DND-41 (cell line): ENCODE measurements around the gene PIGC.

Source experiments
- EZH2 ChIP-seq: IDR thresholded peaks from 3 replicates; pipeline ENCODE4 v1.6.1; 2012; ENCODE audit warnings: borderline replicate concordance, low read depth, mild to moderate bottlenecking, moderate library complexity, low read length, inconsistent platforms; ENCODE audit not compliant: severe bottlenecking
- TF ChIP-seq, protein P1 (sequence below): IDR thresholded peaks from 2 replicates; pipeline ENCODE4 v1.5.1; 2012; ENCODE audit warnings: borderline replicate concordance, low read length, moderate library complexity, mild to moderate bottlenecking; ENCODE audit not compliant: poor library complexity, severe bottlenecking; ENCODE audit errors: extremely low read depth

DNA sequence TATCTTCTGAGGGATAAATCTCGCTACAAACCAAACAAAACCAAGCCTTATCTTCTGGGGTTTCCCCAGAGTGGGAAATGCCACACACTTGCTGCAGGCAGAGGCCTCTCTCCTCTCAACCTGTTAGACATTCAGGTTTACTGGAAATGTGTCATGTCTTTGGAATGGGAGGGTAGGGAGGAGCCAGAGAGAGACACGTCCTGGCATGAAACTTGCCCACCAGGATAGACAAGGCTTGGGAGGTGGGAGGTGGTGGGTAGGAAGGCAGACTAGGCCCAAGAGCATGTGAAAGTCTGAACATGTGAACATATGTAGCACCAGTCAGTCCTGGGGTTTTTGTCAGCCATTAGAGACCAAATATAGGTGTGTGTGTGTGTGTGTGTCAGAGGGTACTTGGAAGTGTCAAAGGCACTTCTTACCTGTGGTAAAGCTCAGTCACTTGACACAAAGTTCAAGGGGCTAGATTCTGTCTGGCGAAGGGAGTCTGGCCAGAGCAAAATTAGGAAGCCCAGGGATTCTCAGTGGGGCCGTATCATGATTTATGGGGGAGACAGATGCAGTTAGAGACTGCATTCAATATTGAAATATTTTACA lies 32.4 kb upstream of the PIGC start:
- TF ChIP-seq, protein P1, sequence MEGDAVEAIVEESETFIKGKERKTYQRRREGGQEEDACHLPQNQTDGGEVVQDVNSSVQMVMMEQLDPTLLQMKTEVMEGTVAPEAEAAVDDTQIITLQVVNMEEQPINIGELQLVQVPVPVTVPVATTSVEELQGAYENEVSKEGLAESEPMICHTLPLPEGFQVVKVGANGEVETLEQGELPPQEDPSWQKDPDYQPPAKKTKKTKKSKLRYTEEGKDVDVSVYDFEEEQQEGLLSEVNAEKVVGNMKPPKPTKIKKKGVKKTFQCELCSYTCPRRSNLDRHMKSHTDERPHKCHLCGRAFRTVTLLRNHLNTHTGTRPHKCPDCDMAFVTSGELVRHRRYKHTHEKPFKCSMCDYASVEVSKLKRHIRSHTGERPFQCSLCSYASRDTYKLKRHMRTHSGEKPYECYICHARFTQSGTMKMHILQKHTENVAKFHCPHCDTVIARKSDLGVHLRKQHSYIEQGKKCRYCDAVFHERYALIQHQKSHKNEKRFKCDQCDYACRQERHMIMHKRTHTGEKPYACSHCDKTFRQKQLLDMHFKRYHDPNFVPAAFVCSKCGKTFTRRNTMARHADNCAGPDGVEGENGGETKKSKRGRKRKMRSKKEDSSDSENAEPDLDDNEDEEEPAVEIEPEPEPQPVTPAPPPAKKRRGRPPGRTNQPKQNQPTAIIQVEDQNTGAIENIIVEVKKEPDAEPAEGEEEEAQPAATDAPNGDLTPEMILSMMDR, result no peak
- TF ChIP-seq EZH2, result no peak
